ENCODE data around the gene MAPK4.
"Not testable (repeated sequence)": the region's sequence is repeated elsewhere in the genome, so short reads cannot be mapped to it uniquely, and the experiment has no call there.

The MAPK4 gene

DNA sequence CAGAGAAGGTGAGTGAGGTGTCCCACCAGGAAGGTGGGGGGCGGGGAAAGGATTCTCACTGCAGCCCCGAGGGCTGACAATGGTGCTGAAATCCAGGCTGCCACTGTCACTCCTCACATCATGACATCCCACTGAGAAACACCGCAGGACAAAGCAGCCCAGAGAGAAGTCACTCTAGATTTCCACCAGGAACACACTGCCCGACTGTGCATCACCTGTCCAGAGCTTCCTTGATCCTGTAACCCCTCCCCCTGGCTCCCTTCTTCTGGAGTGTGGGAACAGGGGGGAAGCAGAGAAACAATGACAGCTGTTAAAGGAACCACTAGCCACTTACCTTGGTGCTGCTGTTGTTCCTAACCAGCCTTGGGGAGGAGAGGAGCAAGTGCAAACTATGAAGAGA, 190.1 kb downstream of the MAPK4 start:
- DNase-seq (ENCODE audit: low read depth, low spot score): no peak

DNA sequence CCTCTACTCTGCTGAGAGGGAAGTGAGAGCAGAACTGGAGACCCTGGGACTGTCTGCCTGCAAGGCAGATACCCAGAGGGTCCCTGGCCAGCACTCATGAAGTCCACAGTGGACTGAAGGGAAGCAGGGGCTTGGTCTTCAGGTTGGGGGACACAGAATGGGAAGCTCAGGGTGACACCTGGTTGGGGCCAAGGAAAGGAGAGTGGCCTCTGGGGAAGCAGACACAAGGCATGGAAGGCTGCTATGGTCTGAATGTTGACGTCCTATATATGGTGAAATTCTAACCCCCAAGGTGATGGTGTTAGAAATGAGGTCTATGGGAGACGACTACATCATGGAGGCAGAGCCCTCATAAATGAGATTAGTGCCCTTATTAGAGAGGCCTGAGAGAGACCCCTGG, 190.7 kb downstream of the MAPK4 start:
- DNase-seq (ENCODE audit: low read depth, low spot score): no peak

DNA sequence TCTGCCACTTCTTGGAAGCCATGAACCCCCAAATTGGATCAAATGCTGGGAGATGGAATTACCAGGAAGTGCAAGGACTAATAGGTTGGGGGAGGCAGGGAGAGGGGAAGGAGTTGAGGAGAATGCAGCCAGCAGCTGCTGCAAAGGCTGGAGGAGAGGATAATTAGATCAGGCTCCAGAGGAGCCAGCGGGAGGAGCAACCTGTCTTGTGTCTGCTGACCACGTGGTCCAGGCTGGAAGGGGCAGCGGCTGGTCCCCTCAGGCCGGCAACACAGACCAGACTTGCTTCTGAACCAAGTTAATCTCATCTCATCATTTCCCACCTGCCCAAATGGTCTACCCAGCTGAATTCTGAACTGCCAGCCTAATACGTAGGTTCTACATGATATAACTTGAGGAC, 191.6 kb downstream of the MAPK4 start:
- no peak for DNase-seq (ENCODE audit: low read depth, low spot score)

DNA sequence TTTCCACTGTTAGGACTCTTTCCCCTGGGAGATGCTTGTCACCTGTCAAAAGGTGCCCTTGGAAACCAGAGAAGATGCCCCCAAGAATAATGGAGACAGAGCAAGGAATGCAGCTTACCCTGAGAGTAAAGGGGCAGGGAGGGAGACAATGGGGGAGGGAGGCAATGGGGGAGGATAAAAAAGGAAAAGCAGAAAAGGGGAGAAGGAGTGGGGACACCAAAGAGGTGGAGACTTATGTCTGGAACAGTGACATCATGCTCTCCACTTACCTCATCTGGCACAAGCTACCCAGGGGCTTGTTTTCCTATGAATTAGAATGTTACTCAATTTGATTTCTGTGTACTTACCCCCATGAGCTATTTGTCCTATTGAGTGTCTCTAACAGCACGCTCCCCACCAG, 192.1 kb downstream of the MAPK4 start:
- DNase-seq (ENCODE audit: low read depth, low spot score): no peak

DNA sequence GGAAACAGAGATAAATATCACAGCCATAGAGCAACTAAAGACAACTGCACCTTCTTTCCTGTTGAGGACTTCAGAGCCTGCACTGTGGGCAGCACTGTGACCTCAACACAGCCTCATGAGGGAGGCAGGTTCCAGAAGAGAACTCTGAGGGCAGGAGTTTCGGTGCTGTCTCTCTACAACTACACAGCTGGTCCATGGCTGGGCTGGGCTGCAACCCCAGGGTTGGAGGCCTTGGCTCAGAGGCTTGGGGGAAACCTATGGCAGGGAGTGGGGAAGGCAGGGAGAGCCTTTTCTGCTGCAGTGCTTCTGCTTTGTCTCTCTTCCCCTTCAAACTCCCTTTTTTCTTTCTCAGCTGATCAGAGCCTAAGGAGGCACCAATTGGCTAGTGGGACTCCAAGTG, 193.4 kb downstream of the MAPK4 start:
- DNase-seq (ENCODE audit: low read depth, low spot score): no peak

DNA sequence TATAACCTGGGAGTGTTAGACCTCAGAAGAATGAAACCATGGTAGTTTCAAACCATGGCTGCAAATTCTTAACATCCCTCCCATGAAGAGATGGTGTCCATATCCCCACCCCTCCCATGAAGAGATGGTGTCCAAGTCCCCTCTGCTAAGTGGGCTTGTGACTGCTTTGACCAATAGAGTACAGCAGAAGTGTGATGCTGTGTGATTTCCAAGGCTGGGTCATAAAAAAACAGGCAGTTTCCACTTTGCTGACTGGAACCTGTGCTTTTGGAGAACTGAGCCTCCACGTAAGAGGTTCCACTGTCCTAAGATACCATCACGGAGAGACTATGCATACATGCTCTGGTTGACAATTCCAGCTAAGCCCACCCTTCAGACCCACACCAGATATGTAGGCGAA, 194.4 kb downstream of the MAPK4 start:
- DNase-seq (ENCODE audit: low read depth, low spot score): no peak

DNA sequence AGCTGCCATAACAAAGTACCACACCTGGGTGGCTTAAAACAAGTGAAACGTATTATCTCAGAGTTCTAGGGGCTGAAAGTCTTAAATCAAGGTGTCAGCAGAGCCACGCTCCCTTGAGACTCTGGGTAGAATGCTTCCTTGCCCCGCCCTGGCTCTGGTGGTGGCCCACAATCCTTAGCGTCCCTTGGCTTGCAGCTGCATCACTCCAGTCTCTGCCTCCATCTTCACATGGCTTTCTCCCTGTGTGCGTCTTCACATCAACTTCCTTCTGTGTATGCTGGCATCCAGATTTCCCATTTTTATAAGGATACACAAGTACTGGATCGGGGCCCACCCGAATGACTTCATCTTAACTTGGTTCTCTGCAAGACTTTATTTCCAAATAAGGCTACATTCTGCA, 197.5 kb downstream of the MAPK4 start:
- DNase-seq (ENCODE audit: low read depth, low spot score): no peak

DNA sequence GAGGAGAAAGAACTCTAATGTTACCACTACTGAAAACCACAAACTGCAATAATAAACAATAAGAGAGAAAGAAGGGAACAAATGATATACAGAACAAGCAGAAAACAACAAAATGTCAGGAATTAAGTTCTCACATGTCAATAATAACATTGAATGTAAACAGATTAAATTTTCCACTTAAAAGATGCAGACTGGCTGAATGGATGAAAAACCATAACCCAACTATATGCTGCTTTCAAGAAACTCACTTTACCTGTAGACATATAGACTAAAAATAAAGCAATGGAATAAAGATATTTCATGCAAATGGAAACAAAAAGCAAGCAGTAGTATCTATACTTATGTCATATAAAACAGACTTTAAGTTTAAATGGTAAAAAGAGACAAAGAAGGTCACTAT, 209.6 kb downstream of the MAPK4 start:
- no peak for DNase-seq (ENCODE audit: low read depth, low spot score)

DNA sequence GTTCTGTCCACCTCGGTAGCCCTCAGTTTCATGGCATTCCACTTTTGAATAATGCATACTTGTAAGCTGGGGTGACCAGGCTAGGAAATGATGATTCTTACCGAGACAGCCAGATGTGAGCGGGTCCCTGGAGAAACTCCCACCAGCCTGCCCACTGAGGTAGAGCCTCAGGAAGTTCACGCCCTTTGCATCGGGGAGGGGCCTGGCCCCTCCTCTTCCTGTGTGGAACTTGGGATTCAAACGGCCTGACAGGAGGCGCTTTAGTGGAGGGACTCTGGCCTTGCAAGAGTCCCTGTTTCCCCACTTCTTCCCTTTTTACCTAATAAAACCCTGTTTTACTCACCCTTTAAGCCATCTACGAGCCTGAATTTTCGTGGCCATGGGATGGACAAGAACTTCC, 215.3 kb downstream of the MAPK4 start:
- DNase-seq (ENCODE audit: low read depth, low spot score): no peak

DNA sequence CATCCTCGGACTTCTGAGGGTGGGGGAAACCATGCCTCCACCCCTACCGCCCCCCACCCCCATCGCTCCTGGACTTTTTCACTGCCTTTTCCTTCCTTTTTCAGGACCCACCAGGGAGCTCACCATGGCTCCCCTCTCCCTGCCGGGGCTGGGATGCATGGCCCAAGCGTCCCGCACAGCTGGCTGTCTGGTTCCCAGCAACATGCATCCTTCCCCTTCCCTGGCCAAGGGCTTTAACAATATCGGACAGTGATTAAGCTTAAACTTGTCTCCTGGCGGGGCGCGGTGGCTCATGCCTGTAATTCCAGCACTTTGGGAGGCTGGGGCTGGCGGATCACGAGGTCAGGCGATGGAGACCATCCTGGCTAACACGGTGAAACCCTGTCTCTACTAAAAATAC, 215.8 kb downstream of the MAPK4 start:
- DNase-seq (ENCODE audit: low read depth, low spot score): no peak

DNA sequence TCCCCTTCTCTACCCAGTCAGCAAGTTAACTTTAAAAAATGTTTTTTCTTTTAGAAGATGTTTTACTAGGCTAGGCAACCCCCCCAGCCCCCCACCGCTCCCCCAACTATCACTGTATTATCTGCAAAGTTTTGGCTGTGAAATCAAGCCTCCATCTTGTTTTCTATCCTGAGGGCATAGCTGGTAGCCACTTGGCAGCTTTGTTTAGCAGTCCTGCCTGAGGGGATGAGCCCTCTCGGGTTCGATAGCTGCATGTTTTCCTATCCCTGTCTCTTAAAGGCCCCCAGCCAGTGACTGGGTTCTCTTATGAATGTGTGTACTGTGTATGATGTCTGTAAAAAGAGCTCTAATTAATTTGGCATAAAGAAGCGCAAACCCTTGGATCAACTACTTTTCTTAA, 216.5 kb downstream of the MAPK4 start:
- no peak for DNase-seq (ENCODE audit: low read depth, low spot score)

DNA sequence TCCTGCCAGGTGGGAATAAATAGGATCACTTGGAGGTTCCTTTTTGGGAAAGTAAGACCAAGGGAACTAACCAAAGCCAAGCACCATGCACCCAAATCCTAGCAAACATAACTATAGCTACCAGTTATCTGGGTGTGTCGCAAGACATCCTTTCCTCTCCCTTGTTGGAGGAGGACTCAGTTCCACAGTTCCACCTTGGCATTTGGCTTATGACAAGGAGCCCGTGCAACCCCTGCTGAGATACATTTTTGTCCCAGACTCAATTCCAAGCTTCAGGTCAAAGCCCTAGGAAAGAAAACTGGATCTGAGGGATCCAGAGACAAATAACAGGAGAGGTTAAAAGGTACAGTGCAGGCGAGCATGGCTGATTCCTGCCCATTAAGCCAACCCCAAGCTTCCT, 219.1 kb downstream of the MAPK4 start:
- DNase-seq (ENCODE audit: low read depth, low spot score): not testable (repeated sequence)

Measured in iPS DF 19.7 (cell line).